PC-3 (cell line): ENCODE measurements around the gene OPRL1. TPM values are rescaled to one million over a fixed set of nuclear protein-coding genes. Genes with fewer than 3 reads are reported as not detected.

Experiments
- ATAC-seq: fragments of 200-7000 bp; cut with Tn5 transposase; 2 replicates; pipeline ENCODE4 v1.9.1; 2020; ENCODE audit warnings: mild to moderate bottlenecking, moderate library complexity
- BruUV-seq: library from RNA; stranded (reverse); fragments of 400-500 nt; replicated peaks from 2 replicates; lab custom pipeline; 2021; lab: Mats Ljungman, UMichigan
- CTCF ChIA-PET: fragments of 300-600 bp; sonication (Branson Sonifier 250); formaldehyde crosslinking; loops from one replicate; lab custom pipeline; 2022; ENCODE audit warnings: antibody characterized with exemption; lab: Charles Lee
- POLR2A ChIA-PET: fragments of 300-600 bp; sonication (Branson Sonifier 250); formaldehyde crosslinking; loops from one replicate; lab custom pipeline; 2022; ENCODE audit warnings: antibody characterized with exemption; ENCODE audit not compliant: unreplicated experiment; lab: Charles Lee
- DNase-seq: peaks from one replicate; pipeline ENCODE4 v3.0.0-alpha.2; 2015
- H2AFZ ChIP-seq: fragments of 300-600 bp; sonication (generic); 2 replicates; pipeline ENCODE4 v1.6.0; 2016; ENCODE audit warnings: antibody characterized with exemption, low read length
- H3F3A ChIP-seq: fragments of 300-600 bp; sonication (generic); one replicate; pipeline ENCODE4 v1.6.0; 2017; ENCODE audit warnings: antibody characterized with exemption, low read length, control low read depth, mild to moderate bottlenecking; ENCODE audit not compliant: unreplicated experiment
- H3K27ac ChIP-seq: fragments of 300-600 bp; sonication (generic); 2 replicates; pipeline ENCODE4 v1.5.1; 2016; ENCODE audit warnings: mild to moderate bottlenecking, low read length
- H3K27me3 ChIP-seq: fragments of 300-600 bp; sonication (generic); 2 replicates; pipeline ENCODE4 v1.6.1; 2016; ENCODE audit warnings: low read length, mixed read lengths
- H3K36me3 ChIP-seq: fragments of 300-600 bp; sonication (generic); 2 replicates; pipeline ENCODE4 v1.6.1; 2016; ENCODE audit warnings: low read depth, mixed run types, low read length, mixed read lengths
- H3K4me1 ChIP-seq: fragments of 300-600 bp; sonication (generic); 2 replicates; pipeline ENCODE4 v1.5.1; 2016; ENCODE audit warnings: low read length; ENCODE audit not compliant: insufficient read depth
- H3K4me2 ChIP-seq: fragments of 300-600 bp; sonication (generic); 2 replicates; pipeline ENCODE4 v1.6.0; 2016; ENCODE audit warnings: low read length
- H3K4me3 ChIP-seq: fragments of 300-600 bp; sonication (generic); 2 replicates; pipeline ENCODE4 v1.5.1; 2016; ENCODE audit warnings: mild to moderate bottlenecking, low read length, mixed read lengths
- H3K79me2 ChIP-seq: fragments of 300-600 bp; sonication (generic); 2 replicates; pipeline ENCODE4 v1.6.1; 2017; ENCODE audit warnings: low read length, mixed read lengths
- H3K9ac ChIP-seq: fragments of 300-600 bp; sonication (generic); 2 replicates; pipeline ENCODE4 v1.6.0; 2016; ENCODE audit warnings: mild to moderate bottlenecking, low read length
- H3K9me2 ChIP-seq: fragments of 300-600 bp; sonication (generic); replicated peaks from 2 replicates; pipeline ENCODE4 v1.6.1; 2016; ENCODE audit warnings: mixed run types, low read length, mixed read lengths
- H3K9me3 ChIP-seq: fragments of 300-600 bp; sonication (generic); 2 replicates; pipeline ENCODE4 v1.6.1; 2016; ENCODE audit warnings: low read length, mixed read lengths
- H4K20me1 ChIP-seq: fragments of 300-600 bp; sonication (generic); 2 replicates; pipeline ENCODE4 v1.6.1; 2016; ENCODE audit warnings: low read length, mixed read lengths
- EZH2 ChIP-seq: fragments of 300-600 bp; sonication (generic); IDR thresholded peaks from one replicate; pipeline ENCODE4 v1.6.1; 2017; ENCODE audit warnings: antibody characterized with exemption, mild to moderate bottlenecking, low read length; ENCODE audit not compliant: unreplicated experiment
- EZH2phosphoT487 ChIP-seq: fragments of 300-600 bp; sonication (generic); IDR thresholded peaks from 2 replicates; pipeline ENCODE4 v1.6.1; 2018; ENCODE audit warnings: mild to moderate bottlenecking, antibody characterized with exemption, low read length, borderline replicate concordance
- intact Hi-C: fragments of 100-400 bp; cut with micrococcal nuclease; formaldehyde crosslinking; loops from 2 replicates; pipeline ENCODE4 v1.9.0; 2023
- total RNA-seq: library from RNA; depleted of rRNA; stranded (reverse); fragments of >200 nt; gene quantifications from 2 replicates; pipeline ENCODE4 v1.2.3, GENCODE V29; 2014
- TF ChIP-seq, protein P1 (sequence below): fragments of 300-600 bp; sonication (generic); conservative IDR thresholded peaks from 2 replicates; pipeline ENCODE4 v1.5.1; 2017; ENCODE audit warnings: antibody characterized with exemption, low read depth, mild to moderate bottlenecking, low read length

The OPRL1 gene
- total RNA-seq, 1 experiment from 2014 or later, result 5.6 TPM

DNA sequence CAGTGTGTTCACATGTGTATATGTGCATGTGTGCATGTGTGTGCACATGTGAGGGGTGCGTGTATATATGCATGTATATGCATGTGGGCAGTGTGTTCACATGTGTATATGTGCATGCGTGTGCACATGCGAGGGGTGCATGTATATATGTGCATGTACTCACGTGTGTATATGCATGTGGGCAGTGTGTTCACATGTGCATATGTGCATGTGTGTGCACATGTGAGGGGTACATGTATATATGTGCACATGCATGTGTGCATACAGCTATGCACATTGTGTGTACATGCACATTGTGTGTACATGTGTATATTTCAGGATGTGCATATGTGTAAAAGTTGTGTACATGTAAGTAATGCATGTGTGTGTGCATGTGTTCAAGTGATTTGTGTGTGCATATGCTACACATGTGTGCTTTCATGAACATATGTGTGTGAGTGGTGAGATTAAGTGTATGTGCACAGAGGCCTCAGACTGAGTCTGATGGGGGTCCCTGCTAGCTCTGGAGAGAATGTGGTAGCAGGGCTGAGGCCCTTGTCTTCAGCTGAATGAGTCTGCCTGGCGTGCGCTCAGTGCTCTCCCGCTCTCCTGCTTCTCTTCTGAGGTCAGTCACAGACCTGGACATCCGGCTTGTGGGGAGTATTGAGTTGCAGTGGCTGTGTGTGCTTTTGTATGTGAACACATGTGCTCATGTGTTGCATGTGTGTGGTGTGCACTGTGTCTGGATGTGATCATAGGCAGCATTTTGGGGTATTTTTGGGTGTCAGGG, 64.4 kb downstream of the OPRL1 start:
- Histone ChIP-seq H4K20me1 (no peaks in the 10 kb centered on the region), H3K4me3 (no peak overlapping the region), H3K27me3 (no peaks in the 10 kb centered on the region), H3K9me3 (0 out of 2 replicates have a peak, but pooled peaks cover 8% of the 10 kb centered on the region), H3K4me2 (no peak overlapping the region), H3K9me2 (no peaks in the 10 kb centered on the region), H3K36me3 (no peaks in the 10 kb centered on the region), H3K4me1 (0 out of 2 replicates have a peak, but pooled peaks cover 9% of the 10 kb centered on the region), H2AFZ (no peak overlapping the region), H3K9ac (no peak overlapping the region), H3K79me2 (no peaks in the 10 kb centered on the region), H3F3A (no peaks in the 10 kb centered on the region), H3K27ac (no peak overlapping the region)
- BruUV-seq, result no TSS peak
- TF ChIP-seq, protein P1, sequence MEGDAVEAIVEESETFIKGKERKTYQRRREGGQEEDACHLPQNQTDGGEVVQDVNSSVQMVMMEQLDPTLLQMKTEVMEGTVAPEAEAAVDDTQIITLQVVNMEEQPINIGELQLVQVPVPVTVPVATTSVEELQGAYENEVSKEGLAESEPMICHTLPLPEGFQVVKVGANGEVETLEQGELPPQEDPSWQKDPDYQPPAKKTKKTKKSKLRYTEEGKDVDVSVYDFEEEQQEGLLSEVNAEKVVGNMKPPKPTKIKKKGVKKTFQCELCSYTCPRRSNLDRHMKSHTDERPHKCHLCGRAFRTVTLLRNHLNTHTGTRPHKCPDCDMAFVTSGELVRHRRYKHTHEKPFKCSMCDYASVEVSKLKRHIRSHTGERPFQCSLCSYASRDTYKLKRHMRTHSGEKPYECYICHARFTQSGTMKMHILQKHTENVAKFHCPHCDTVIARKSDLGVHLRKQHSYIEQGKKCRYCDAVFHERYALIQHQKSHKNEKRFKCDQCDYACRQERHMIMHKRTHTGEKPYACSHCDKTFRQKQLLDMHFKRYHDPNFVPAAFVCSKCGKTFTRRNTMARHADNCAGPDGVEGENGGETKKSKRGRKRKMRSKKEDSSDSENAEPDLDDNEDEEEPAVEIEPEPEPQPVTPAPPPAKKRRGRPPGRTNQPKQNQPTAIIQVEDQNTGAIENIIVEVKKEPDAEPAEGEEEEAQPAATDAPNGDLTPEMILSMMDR, result no peak
- TF ChIP-seq EZH2, result no peak
- no peak for TF ChIP-seq EZH2phosphoT487
- POLR2A ChIA-PET, result no interaction called here
- no peak for DNase-seq
- ATAC-seq, result no peak
- intact Hi-C loops, result no loop called here
- CTCF ChIA-PET, result no interaction called here

DNA sequence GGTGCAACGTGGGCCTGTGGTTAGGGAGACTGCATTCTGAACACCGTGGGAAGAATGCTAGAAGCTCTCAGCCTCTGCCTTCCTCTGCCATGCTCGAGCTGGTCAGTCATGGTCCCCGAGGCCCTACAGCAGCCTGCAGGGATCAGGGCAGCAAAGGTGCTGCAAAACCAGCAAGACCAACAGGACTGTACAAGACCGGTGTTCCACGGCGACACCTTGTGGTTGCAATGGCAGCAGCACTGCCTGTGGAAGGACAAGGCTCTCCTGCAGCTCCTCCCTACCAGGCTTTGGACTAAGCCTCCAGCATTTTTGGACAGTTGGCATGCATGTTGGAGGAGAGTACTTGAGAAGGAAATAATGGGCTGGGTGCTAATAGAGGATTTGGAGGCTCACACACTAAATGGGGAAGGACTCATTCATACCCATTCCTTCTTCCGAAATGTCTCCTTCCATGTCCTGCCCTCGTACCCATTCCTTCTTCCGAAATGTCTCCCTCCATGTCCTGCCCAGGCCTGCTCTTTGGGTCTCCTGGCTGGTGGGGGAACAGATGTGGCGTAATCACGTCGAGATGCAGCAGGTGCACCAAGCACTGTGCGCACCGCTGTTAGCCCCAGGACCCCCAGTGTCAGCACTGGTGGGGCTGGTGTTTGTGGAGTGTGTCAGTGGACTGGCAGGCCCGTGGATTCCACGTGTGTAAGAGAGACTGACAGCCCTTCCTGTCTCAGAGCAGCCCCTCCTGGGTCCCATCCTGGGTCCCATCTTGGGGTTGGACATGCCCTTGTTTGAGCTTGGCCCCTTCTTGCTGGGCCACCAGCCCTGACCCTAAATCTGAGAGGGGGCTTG, 65.8 kb downstream of the OPRL1 start:
- no TSS peak for BruUV-seq
- ChIA-PET CTCF (no interaction called here), POLR2A (no interaction called here)

More for the DNA sequence above, 65.8 kb downstream of the OPRL1 start:
- Histone ChIP-seq H3F3A (no peaks in the 10 kb centered on the region), H3K4me1 (0 out of 2 replicates have a peak, but pooled peaks cover 9% of the 10 kb centered on the region), H3K9me3 (0 out of 2 replicates have a peak, but pooled peaks cover 8% of the 10 kb centered on the region), H3K27ac (no peak overlapping the region), H3K4me3 (no peak overlapping the region), H4K20me1 (no peaks in the 10 kb centered on the region), H3K9me2 (no peaks in the 10 kb centered on the region), H3K36me3 (no peaks in the 10 kb centered on the region), H3K9ac (no peak overlapping the region), H2AFZ (no peak overlapping the region), H3K27me3 (no peaks in the 10 kb centered on the region), H3K79me2 (no peaks in the 10 kb centered on the region), H3K4me2 (no peak overlapping the region)
- intact Hi-C loops, result no loop called here
- DNase-seq (no peak), ATAC-seq (no peak)
- TF ChIP-seq, protein P1, result peak; percentile 53
- TF ChIP-seq EZH2phosphoT487, result no peak
- TF ChIP-seq EZH2, result no peak
